GM20431 (cell line): ENCODE measurements around the gene GPX8.

Experiments
- in situ Hi-C: fragments of 300-500 bp; cut with MseI, MboI; formaldehyde crosslinking; loops from one replicate; pipeline ENCODE4 v1.15.0; 2020; ENCODE audit warnings: low sequenced_read_pairs; ENCODE audit not compliant: unreplicated experiment

Gene GPX8

DNA sequence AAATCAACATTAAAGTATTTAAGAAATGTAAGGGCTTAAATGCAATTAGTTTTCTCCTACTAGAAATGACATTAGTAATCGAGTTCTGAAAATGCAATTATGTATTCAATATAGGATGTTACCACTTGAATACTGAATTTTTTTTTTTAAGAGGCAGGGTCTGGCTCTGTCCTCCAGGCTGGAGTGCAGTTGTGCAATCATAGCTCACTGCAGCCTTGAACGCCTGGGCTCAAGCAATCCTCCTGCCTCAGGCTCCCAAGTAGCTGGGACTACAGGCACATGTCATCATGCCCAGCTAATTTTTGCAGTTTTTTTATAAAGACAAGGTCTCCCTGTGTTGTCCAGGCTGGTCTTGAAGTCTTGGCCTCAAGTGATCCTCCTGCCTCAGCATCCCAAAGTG is 11.5 kb downstream of the GPX8 start:
- in situ Hi-C loops, result no loop called here

DNA sequence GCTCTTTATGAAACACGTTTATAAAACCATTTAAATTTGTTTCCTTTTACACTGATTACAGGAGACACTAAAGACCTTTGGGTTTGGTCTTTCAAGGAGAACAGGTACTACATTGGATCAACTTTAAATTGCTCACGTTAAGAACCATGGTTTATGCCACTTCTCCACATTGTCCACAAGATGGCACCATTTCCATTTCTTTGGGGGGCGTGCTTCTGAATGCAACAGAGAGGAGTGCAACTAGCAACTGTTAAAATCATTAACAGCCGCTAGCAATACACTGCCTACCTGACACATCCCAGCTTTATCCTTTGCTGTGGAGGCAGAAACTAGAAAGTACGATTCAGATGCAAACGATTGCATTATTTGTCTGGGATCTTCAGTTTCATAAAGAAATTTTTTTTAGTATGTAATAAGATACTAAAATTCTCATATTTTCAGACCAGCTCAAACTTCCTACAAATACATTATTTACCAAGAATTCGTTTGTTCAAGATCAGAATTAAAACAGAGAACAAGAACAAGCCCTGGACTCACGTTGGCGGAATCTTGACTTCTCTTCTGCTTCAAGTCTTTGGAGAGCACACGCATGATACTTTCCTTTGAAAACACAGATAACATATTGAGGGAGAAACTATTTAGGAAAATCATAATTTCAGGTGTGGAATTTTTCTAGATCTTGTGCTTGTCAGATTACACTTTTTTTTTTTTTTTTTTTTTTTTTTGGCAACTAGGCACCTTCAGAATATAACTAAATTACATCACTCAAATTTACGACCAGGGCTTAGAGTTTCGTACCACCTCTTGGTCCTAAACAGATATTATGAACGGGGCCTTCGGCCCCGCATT is 12.3 kb downstream of the GPX8 start:
- in situ Hi-C loops, result no loop called here

DNA sequence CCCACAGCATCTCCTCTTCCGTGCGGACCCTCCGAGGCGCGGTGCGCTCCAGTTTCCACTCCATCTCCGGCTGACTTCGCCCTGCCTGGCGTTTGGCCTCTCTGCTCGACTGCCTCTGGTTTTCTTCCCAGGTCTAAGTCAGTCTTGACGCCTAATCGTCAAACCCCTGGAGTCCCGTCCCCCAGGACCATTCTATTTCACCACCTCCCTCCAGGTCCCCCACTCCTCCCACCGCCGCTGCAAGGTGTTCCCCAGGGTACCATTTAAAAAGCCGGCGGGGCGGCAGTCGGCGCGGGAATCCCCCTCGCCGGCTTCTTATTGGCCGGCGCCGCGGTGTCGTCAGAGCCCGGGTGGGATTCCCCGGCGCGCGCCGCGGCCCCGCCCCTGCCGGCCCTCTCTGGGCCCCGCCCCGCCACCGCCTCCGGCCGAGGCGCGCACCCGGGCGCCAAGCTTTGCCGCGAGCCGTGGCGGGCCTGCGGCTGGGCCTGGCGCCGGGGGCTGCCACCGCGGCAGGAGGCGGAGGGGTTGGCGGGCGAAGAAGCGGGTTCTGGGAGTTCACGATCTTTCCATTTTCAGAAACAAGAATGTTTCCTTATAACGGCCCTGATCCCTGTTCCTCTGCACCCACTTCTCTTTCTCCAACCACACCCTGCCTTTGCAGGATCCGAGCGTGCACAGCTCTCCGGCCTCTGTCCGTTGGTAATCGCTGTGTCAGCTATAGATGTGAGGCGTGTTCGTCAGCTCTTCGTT is 13.1 kb downstream of the GPX8 start, which contains the start of gene CDC20B:
TSS of gene CDC20B (minus strand) at position 241 of the 750 bp plus-strand sequence. CDS start at position 64, 177 bp downstream.
- in situ Hi-C loops, result no loop called here

DNA sequence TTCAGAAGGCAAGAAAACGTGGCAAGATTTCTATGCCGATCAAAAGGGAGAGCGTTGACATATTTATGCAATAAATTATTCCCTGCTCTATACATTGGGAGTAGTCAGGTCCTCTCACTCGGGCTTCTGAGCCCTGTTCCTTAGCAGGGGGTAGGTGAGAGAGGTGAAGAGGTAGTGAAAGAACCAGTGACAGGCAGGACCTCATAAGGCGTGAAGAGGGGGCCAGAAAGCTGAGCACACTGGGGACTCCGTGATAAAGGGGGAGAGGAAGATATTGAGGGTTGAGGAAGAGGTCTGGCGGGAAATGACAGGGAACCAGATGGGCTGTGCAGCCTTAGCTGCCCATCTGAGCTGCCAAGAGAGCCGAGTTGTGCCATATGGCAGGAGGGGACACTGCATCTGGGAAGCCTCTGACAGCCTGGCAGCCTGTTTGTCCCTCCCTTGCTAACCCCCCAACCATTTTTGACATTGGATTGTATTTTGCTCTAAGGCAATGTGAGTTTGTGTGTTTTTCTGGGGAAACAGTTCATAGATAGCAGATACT is 13.8 kb downstream of the GPX8 start:
- in situ Hi-C loops, result no loop called here

DNA sequence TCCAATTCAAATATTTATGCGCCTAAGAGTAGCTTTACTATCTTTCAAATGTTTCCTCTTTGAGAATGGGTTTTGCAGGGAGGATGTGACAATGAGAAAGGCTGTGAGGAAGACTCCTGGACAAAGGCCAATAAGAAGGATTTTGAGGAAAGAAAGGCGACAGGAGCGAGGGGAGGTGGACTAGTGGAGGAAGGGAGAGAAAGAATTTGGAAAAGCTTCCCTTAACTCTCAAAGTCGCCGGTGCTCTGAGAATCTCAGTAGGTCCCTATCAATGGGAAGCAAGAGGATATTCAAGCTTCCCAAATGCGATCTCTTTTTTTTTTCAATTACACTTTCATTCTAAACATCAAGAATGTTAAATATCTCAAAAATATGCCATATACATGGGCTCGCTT is 15.8 kb downstream of the GPX8 start:
- in situ Hi-C loops, result loop anchor here (25.0 kb wide), 1 partner anchor 512 kb away; no protein-coding TSS in a partner anchor

DNA sequence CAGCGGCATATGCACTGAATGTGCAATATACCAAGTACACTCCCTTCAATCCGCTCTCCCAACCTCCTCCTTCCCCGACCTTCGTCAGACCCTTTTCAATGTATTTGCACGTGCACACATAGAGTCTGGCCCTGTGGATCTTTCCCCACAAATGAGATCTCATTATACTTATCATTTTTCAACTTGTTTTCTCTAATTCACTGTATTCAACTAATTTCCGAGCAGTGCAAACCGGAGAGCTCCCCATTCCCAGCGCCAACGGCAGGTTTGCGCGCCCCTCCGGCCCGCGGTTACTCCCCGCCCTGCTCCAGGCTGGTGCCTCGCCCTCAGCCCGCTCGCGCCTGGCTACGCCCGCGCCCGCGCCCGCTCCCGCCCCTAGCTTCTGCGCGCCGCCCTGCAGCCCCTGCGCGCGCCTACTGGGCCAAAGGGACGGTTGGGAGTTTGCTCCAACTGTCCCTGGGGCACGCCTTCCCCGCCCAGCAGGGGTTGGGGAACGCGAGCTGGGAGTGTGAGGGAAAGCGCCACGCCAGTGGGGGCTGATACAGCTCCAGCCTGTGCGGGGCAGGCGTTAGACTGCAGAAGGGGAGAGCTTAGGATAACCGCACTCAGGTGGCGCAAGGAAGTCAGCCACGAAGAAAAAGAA is 16.3 kb downstream of the GPX8 start:
- in situ Hi-C loops, result loop anchor here (25.0 kb wide), 1 partner anchor 511 kb away; no protein-coding TSS in a partner anchor

DNA sequence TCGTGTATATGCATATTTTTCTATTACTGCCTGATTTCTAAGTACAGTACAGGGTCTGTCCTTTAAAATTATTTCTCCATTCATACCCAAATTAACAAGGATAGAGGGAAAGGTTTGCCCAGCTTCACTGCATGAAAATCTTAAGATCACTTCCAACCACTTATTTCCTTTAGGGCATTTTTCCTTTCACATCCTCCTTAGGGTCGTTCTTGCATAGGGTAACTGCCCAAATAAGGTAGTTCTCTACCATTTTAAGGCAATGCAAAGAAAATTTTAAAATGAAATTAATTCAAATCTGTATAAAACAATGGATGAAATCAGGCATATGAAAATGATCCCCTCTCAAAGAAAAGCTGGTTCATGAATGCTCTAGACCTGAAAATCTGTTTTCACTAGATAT is 17.1 kb downstream of the GPX8 start:
- in situ Hi-C loops, result loop anchor here (25.0 kb wide), 1 partner anchor 510 kb away; no protein-coding TSS in a partner anchor

DNA sequence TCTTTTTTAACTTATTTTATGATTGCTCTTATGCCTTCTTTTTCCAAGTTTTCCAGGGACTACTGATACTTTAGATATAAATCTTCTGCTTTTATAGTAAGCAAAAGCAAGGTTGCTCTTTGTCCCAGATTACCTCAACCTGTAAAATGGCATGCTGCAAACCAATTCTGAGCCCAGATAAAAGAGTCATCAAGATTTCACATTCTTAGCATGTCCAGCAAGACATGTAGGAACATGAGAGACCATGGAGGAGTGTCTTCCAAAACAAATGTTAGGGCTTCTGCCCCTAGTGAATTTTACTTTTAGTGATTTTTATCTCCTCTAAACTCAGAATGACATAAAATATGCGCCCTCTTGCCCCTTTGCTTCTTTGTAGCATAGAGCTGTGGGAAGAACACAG is 20.0 kb downstream of the GPX8 start:
- in situ Hi-C loops, result loop anchor here (25.0 kb wide), 1 partner anchor 507 kb away; no protein-coding TSS in a partner anchor

DNA sequence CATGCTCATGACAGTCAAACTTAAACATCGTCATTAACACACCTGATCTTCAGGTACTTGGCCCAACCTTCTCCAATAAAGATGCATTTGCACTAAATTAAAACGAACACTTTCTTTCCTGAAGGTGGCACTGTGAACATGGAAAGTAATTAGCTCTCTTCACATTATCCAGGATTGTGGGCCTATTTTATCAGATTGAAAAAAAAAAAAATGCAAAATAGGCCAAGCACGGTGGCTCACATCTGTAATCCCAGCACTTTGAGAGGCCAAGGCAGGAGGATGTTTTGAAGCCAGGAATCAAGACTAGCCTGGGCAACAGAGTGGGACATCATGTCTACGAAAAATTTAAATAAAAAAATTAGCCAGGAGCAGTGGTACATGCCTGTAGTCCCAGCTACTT is 27.4 kb downstream of the GPX8 start:
- in situ Hi-C loops, result loop anchor here (25.0 kb wide), 1 partner anchor 500 kb away; no protein-coding TSS in a partner anchor

DNA sequence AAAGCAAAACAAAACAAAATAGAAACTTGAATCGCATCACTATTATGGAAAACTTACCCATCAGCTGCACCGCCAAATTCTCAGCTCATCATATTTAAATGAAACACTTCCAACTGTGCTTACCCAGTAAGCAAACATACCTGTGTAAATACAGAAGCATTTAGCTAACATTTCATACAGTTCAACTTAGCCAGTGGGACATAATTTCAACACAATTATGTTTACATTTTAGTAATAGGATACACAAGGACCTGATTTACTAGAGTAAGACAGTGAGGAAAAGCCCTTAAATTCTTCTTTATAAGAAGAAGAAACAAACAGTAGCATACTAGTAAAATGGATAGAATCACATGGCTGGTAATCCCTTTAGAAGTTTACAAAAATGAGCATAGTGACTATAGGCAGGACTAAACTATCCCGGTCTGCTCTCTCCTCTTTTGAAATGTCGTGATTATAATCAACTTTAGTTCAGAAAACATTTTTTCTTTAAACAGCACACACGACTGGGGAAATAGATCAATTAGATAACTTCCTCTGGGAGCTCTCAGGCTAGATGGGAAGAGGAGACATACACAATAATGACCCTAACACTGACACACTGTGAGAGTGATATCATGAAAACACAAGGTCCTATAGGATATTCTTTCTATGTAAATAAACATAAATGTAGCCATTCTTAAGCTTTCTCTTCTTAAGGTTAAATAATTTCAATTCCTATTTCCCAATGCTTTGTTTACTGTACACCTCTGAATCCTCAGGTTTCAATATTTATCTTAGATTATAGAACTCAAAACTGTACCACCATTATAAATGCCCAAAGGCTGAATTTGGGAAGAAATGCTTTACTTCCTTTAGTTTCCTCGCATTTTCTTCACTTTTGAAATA is 28.9 kb downstream of the GPX8 start:
- in situ Hi-C loops, result loop anchor here (25.0 kb wide), 1 partner anchor 498 kb away; no protein-coding TSS in a partner anchor

DNA sequence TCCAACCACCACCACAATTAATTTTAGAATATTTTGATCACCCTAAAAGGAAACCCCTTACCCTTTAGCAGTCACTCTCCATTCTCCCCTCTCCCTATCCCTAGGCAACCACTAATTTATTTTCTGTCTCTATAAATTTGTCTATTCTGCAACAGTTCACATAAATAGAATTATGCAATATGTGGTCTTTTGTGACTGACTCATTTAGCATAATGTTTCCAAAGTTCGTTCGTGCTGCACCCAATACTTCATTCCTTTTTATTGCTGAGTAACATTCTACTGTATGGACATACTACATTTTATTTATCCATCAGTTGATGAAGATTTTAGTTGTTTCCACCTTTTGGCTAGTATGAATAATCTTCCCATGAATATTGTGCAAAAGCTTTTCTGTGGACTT is 31.2 kb downstream of the GPX8 start:
- in situ Hi-C loops, result loop anchor here (25.0 kb wide), 1 partner anchor 496 kb away; no protein-coding TSS in a partner anchor

DNA sequence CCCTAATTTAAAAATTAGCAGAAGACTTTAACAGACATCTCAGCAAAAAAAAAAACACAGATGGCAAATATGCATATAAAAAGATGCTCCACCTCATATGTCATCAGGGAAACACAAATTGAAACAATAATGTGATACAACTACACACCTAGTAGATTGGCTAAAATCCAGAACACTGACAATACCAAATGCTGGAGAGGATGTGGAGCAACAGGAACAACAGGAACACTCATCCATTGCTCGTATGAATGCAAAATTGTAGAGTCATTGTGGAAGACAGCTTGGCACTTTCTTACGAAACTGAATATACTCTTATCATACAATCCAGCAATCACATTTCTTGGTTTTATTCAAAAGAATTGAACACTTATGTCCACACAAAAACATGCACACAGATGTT is 45.0 kb downstream of the GPX8 start:
- in situ Hi-C loops, result no loop called here

DNA sequence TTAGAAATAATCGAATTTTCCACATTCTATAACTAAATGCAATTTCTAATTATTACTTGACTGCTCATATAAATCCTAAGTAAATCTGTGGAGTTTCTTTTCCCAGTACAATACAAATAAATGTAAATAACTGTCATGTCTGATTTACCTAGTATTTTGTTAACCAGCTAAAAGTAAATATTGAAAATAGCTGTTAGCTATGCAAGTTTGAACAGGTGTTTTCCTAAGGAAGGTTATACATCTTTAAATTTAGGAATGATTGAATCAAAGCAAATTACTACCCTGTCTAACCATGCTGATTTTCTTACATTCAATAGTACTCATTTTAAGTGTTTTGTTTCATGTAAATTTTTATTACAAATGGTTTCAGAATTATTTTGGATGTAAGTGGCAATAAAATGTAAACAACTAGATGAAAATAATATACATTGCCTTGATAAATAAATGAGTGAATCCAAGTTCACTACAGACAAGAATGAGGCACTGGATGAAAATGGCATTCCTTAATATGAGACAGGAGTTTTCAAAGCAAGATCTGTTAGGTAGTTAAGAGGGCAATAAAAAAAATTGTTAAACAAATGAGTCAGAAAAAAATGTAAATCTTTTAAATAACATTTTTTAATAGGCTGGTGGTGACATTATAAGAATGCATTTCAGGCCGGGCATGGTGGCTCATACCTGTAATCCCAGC is 51.4 kb downstream of the GPX8 start:
- in situ Hi-C loops, result no loop called here
